ENCODE data around the gene HNRNPF.
"Not testable (repeated sequence)": the region's sequence is repeated elsewhere in the genome, so short reads cannot be mapped to it uniquely, and the experiment has no call there.

GRCh38 chr10:43454025-43454424 lies 45.0 kb upstream of the HNRNPF start:
- not testable (repeated sequence) for TF ChIP-seq CTCF (conservative IDR thresholded peaks at IDR 0.05; ENCODE audit: low read length); EZH2phosphoT487 (IDR thresholded peaks at IDR 0.05; ENCODE audit: borderline replicate concordance, low read depth, low read length)
